Measurements from ENCODE around the gene GALK1.

DNA sequence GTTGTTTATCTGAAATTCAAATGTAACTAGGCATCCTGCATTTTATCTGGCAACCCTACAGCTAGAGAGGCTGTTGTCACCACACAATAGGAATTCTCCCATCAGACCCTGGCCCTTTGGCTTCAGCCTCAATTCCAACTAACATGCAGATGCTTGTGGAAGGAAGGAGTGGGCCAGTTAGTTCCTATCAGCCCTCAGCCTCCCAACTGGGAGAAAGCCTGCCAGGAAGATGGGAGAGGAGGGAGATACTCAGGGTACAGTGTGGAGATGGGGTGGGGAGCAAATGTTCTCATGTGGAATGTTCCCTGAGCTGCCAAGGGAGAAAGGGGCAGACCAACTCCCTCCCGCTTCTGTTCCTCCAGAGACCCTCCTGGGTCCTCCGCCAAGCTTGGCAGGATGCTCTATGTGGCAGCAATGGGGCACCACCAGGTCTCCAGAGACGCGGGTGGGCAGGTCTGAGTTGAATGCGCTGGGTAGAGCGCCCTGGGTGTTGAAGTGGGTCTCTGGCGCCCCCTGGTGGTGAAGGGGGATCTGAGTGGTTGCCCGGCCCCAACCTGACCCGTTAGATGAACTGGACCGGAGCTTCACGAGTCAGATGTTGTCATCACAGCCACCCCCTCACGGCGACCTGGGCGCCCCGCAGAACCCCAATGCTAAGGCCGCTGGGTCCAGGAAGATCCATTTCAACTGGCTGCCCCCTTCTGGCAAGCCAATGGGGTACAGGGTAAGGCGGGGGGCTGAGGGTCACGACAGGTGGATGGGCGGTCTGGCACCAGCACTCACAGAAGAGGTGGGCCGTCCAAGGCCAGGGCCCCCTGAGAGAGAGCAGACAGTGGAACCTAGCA is 15.2 kb downstream of the GALK1 start:
- TF ChIP-seq RNF2 (IDR thresholded peaks at IDR 0.05) (no peak), ATF1 (CRISPR knock-in tag; IDR thresholded peaks at IDR 0.05) (no peak), ATF1 (tag; IDR thresholded peaks at IDR 0.05) (no peak), RBM15 (IDR thresholded peaks at IDR 0.05; ENCODE audit: insufficient read depth, low read length) (no peak), SMARCA5 (IDR thresholded peaks at IDR 0.05) (no peak), CHCHD3 (CRISPR knock-in tag; IDR thresholded peaks at IDR 0.05) (no peak), SETDB1 (IDR thresholded peaks at IDR 0.05; ENCODE audit: low read length) (no peak), FOXM1 (IDR thresholded peaks at IDR 0.05; ENCODE audit: low read depth) (no peak), FOXM1 (CRISPR knock-in tag; IDR thresholded peaks at IDR 0.05; ENCODE audit: low read depth) (no peak)
- TF ChIP-seq, protein P1, sequence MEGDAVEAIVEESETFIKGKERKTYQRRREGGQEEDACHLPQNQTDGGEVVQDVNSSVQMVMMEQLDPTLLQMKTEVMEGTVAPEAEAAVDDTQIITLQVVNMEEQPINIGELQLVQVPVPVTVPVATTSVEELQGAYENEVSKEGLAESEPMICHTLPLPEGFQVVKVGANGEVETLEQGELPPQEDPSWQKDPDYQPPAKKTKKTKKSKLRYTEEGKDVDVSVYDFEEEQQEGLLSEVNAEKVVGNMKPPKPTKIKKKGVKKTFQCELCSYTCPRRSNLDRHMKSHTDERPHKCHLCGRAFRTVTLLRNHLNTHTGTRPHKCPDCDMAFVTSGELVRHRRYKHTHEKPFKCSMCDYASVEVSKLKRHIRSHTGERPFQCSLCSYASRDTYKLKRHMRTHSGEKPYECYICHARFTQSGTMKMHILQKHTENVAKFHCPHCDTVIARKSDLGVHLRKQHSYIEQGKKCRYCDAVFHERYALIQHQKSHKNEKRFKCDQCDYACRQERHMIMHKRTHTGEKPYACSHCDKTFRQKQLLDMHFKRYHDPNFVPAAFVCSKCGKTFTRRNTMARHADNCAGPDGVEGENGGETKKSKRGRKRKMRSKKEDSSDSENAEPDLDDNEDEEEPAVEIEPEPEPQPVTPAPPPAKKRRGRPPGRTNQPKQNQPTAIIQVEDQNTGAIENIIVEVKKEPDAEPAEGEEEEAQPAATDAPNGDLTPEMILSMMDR (IDR thresholded peaks at IDR 0.05 in 2 of 3, conservative IDR thresholded peaks at IDR 0.05 in 1 of 3; ENCODE audit: insufficient read depth in 2 of 3, low read depth in 1 of 3, low read length in 3 of 3), result peak; percentile 92 to 94 (median 94)
- TF ChIP-seq, protein P2, sequence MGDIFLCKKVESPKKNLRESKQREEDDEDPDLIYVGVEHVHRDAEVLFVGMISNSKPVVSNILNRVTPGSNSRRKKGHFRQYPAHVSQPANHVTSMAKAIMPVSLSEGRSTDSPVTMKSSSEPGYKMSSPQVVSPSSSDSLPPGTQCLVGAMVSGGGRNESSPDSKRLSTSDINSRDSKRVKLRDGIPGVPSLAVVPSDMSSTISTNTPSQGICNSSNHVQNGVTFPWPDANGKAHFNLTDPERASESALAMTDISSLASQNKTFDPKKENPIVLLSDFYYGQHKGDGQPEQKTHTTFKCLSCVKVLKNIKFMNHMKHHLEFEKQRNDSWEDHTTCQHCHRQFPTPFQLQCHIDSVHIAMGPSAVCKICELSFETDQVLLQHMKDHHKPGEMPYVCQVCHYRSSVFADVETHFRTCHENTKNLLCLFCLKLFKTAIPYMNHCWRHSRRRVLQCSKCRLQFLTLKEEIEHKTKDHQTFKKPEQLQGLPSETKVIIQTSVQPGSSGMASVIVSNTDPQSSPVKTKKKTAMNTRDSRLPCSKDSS (IDR thresholded peaks at IDR 0.05; ENCODE audit: low read depth, partially characterized antibody), result no peak

Data from K562 (cell line).